Jurkat, Clone E6-1 (cell line): ENCODE data around the gene GKN1. TPM values are rescaled to one million over a fixed set of nuclear protein-coding genes. Genes with fewer than 3 reads are reported as not detected.

Experiments
- DNase-seq: peaks from one replicate; pipeline ENCODE4 v3.0.0-alpha.2; 2011; ENCODE audit warnings: low read depth, low spot score
- H3K4me3 ChIP-seq: 2 replicates; pipeline ENCODE4 v1.5.1; 2011; ENCODE audit warnings: mild to moderate bottlenecking, low read length, control low read depth, moderate library complexity
- polyA plus RNA-seq: library from polyadenylated mRNA; unstranded; fragments of >200 nt; gene quantifications from one replicate; pipeline ENCODE4 v1.2.1, GENCODE V29; 2012; ENCODE audit warnings: missing spikeins; ENCODE audit not compliant: insufficient read length, insufficient read depth

Gene GKN1
- polyA plus RNA-seq, result not detected

GRCh38 chr2:68974251-68974650, at the start of gene GKN1:
TSS of gene GKN1 (plus strand) at chr2:68974636. CDS start at chr2:68974678, 42 bp downstream.
- no peak within 1 kb of the TSS for H3K4me3 ChIP-seq
- no peak for DNase-seq

GRCh38 chr2:68925295-68925896, 49.0 kb upstream of the GKN1 start:
- DNase-seq, result peak; percentile 78
- H3K4me3 ChIP-seq, result no peak overlapping the region

- DNase-seq, result no peak
- no peak overlapping the region for H3K4me3 ChIP-seq
Observed at GRCh38 chr2:68926796-68927195, 47.6 kb upstream of the GKN1 start.

- H3K4me3 ChIP-seq, result no peak overlapping the region
- no peak for DNase-seq
Observed at GRCh38 chr2:68931149-68931711, 43.2 kb upstream of the GKN1 start.

- no peak overlapping the region for H3K4me3 ChIP-seq
- DNase-seq, result no peak
Observed at GRCh38 chr2:68931799-68932198, 42.6 kb upstream of the GKN1 start.

- H3K4me3 ChIP-seq, result no peak overlapping the region
- DNase-seq, result no peak
Observed at GRCh38 chr2:68932402-68932801, 42.0 kb upstream of the GKN1 start.

- DNase-seq, result no peak
- no peak overlapping the region for H3K4me3 ChIP-seq
Observed at GRCh38 chr2:68934021-68934420, 40.4 kb upstream of the GKN1 start.

GRCh38 chr2:68935471-68935870, 39.0 kb upstream of the GKN1 start:
- no peak overlapping the region for H3K4me3 ChIP-seq
- no peak for DNase-seq

- no peak for DNase-seq
- H3K4me3 ChIP-seq, result no peak overlapping the region
Observed at GRCh38 chr2:68936427-68936826, 38.0 kb upstream of the GKN1 start.

- no peak for DNase-seq
- no peak overlapping the region for H3K4me3 ChIP-seq
Observed at GRCh38 chr2:68936889-68937288, 37.5 kb upstream of the GKN1 start.

GRCh38 chr2:68937346-68938055, 36.9 kb upstream of the GKN1 start:
- DNase-seq, result no peak

GRCh38 chr2:68938938-68939337, 35.5 kb upstream of the GKN1 start:
- no peak overlapping the region for H3K4me3 ChIP-seq
- no peak for DNase-seq

More at GRCh38 chr2:68937346-68938055, 36.9 kb upstream of the GKN1 start:
- H3K4me3 ChIP-seq, result no peak overlapping the region

GRCh38 chr2:68939962-68940361, 34.5 kb upstream of the GKN1 start:
- DNase-seq, result no peak
- H3K4me3 ChIP-seq, result no peak overlapping the region

GRCh38 chr2:68940369-68940768, 34.1 kb upstream of the GKN1 start:
- no peak overlapping the region for H3K4me3 ChIP-seq
- DNase-seq, result no peak

- no peak for DNase-seq
- no peak overlapping the region for H3K4me3 ChIP-seq
Observed at GRCh38 chr2:68942827-68943226, 31.6 kb upstream of the GKN1 start.

GRCh38 chr2:68943581-68944568, 30.6 kb upstream of the GKN1 start:
- no peak overlapping the region for H3K4me3 ChIP-seq
- DNase-seq, result peak; percentile 71

GRCh38 chr2:68946117-68946516, 28.3 kb upstream of the GKN1 start:
- DNase-seq, result no peak
- no peak overlapping the region for H3K4me3 ChIP-seq

- DNase-seq, result no peak
- H3K4me3 ChIP-seq, result no peak overlapping the region
Observed at GRCh38 chr2:68948710-68949109, 25.7 kb upstream of the GKN1 start.

GRCh38 chr2:68951899-68952298, 22.5 kb upstream of the GKN1 start:
- H3K4me3 ChIP-seq, result no peak overlapping the region
- DNase-seq, result no peak
